Caki2 (cell line): Measurements from ENCODE around the gene GLI2. TPM values are rescaled to one million over a fixed set of nuclear protein-coding genes. Genes with fewer than 3 reads are reported as not detected.

Experiments used
- DNase-seq: peaks from one replicate; pipeline ENCODE4 v3.0.0-alpha.2; 2015; ENCODE audit warnings: low read depth
- in situ Hi-C: cut with HindIII; loops from 2 replicates; pipeline ENCODE4 v1.10.0; 2016; ENCODE audit warnings: low sequenced_read_pairs, low pct_unique_long_range_greater_than_20kb, mixed read lengths
- total RNA-seq: library from RNA; depleted of rRNA; stranded (reverse); fragments of >200 nt; shearing (Covaris generic); gene quantifications from 2 replicates; pipeline ENCODE4 v1.2.3, GENCODE V29; 2014; ENCODE audit warnings: low replicate concordance

Gene GLI2
- total RNA-seq, 1 experiment from 2014 or later: 0.44 TPM

GRCh38 chr2:120763508-120763907 is 27.8 kb downstream of the GLI2 start:
- DNase-seq: no peak
- in situ Hi-C loops: no loop called here

GRCh38 chr2:120763931-120764330 is 28.3 kb downstream of the GLI2 start:
- in situ Hi-C loops: no loop called here
- DNase-seq: no peak

DNA sequence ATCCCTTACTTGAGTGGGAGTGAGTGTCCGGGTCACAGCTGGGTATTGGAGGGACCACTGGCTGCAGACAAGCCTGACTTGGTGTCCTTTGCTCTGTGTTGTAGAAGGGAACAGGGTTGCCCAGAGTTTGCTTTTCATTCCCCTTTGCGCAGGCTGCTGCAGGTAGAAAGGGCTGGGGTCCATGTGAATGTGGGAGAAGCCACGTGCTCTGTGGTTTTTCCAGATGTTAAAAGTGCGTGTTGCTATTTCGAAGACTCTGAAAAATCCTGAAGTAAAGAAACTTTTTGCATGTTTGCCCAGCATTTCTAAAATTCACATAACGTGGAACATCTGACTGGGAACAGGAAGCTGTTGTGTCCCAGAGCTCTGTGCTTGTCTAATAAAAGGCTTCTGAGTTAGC is 28.8 kb downstream of the GLI2 start:
- DNase-seq: no peak
- in situ Hi-C loops: no loop called here

GRCh38 chr2:120764991-120765677 is 29.5 kb downstream of the GLI2 start:
- in situ Hi-C loops: no loop called here
- no peak for DNase-seq

DNA sequence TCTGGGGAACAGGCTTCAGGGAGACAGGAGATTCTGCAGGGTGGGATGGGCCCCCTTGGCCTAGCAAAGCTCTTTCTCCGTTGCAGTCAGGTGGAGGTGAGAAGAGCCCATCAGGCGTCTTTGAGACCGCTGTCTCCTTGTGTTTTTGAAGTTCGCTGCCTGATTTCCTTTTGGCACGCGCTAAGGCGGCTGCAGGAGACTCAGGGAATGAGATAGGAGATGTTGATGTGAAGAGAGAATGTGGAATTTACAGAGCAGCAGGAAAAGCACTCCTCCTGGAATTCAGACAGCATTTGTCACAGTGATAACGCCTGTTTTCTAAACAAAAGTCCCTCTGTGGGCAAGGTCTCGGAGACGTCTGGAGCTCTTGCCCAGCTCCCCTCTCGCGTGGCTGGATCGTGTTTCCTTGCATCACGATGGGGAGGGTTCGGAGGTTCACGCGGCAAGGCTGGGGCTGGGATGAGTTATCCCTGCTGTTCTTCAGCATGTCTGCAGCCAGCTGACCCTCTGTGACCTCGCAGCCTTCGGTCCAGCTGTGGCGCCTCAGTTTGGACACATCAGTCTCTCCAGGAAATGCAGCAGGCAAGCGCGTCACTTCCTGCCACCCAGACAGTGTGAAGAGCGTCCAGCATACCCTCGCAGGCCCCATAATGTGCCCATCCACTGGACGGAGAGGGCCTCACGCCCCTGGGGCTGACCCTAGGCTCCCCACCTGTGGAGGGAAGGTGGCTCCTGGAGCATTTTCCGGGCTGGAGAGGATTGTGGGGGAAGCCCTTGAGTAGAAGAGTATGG is 30.2 kb downstream of the GLI2 start:
- in situ Hi-C loops: no loop called here

DNA sequence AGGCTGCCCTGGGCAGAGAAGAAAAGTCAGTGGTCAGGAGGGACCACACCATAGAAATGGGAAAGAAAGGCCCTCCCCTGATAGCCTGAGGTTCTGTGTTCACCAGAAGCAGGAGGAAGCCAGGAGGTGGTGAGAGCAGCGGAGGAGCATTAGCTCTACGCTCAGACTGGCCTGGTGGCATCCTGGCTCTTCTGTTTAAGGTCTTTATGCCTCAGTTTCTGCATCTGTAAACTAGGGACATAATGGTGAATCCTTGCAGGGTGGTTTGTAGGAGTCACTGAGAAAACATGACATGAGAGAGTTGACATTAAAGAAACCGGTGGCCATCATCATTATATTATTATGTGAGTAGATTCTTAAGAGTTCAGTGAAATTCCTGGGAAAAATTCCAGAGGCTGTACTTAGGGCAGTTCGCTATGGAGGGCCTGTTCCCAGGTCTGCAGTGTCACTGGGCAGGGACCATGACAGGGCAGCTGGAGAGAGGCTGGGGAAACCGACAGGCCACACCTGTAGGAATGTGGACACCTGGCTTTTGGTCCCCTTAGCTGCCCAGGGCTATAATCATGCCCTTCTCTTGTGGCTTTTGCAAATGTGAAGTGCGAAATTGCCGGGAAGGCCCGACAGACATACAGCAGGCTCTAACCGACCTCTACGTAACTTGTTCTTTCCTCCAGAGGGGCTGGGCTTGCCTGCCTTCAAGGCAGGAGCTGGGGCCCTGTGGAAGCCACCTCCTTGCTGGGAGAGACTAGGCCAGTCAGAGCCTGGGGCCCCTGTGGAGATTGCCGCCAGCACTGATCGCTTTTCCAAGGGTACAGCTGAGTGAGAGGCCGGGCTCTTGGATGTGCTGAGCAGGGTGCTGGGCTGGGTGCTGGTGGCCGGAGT is 31.0 kb downstream of the GLI2 start:
- in situ Hi-C loops: no loop called here
- DNase-seq: no peak

More for the DNA sequence above, 30.2 kb downstream of the GLI2 start:
- peak; percentile 29 for DNase-seq

DNA sequence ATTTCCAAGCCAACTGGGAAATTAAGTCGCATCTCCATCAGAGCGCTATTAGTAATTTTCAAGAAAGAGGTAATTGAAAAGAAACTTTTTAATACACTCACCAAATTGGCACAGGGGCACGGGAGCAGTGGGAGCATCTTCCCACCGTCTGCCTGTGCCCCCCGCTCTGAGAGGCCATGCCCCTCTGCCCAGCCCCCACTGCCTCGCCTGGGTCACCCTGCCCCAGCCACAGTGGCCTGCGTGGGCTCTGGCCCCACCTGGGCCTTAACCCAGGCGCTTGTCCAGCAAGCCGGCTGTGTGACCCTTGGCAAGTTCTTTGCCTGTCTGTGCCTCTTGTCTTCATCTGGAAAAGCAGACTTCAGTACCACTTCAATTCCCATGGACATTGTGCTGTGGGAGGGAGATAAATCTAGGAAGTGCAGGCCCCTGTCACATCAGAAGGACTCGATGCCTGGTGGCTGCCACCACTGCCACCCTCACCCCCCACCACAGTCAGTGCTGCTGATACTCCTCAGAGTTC is 31.9 kb downstream of the GLI2 start:
- in situ Hi-C loops: no loop called here
- no peak for DNase-seq

DNA sequence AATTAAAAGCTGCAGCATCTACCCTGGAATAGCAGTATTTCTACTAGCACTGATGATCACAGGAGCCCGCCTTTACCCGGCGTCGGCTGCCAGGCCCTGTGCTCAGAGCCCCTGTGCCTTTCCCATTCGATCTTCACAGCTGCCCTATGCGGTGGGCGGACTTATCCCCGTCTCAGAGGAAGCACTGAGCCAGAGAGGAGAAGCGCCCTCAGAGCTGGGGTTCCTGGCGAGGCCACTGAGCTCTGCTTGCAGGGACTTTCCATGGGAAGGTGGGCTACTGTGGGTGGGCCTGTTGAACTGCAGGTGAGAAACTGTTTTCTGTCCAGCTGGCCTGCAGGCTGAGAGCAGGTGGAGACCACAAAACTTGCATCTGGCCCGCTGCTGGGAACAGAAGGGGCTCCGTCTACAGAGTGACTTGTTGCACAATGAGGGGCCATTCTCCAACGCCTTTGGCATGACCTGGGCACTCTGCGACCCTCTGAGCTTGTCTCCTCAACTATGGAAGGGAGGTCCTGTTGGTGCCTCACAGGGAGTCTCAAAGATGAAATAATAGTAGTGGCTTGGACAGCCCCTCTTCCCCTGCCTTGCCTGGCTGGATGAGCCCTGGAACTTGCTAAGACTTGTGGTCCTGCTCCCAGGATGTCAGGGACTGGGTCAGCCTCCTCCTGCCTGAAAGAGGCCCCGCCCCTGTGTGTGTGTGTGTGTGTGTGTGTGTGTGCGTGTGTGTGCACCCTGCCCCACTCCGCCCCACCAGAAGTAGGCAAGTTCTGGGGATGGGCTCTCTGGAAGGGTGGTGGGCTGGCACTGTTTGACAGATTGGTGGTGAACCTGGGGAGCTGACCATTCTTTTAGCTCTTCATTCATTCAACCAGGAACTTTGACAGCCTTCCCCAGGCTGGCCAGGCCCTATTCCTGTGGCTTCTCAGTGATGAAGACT is 32.7 kb downstream of the GLI2 start:
- DNase-seq: no peak
- in situ Hi-C loops: no loop called here

- in situ Hi-C loops: no loop called here
- DNase-seq: no peak
Observed at GRCh38 chr2:120769076-120769786, 33.6 kb downstream of the GLI2 start.

DNA sequence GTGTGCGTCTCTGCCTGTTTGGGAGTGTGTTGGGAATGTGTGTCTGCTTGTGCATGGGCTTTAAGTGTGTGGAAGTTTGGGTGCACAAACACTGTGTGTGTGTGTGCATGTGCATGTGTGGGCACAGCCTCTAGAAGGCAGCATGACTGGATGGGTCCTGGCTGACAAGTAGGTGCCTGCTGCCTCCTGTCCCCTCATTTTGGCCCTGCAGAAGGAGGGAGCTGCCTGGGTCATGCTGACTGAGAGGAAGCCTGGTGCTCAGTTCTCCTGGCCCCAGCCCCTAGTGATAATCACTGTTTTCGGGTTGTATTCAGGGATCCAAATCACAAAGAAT is 34.1 kb downstream of the GLI2 start:
- DNase-seq: no peak
- in situ Hi-C loops: no loop called here

- in situ Hi-C loops: no loop called here
- DNase-seq: no peak
Observed at GRCh38 chr2:120770176-120770575, 34.5 kb downstream of the GLI2 start.

DNA sequence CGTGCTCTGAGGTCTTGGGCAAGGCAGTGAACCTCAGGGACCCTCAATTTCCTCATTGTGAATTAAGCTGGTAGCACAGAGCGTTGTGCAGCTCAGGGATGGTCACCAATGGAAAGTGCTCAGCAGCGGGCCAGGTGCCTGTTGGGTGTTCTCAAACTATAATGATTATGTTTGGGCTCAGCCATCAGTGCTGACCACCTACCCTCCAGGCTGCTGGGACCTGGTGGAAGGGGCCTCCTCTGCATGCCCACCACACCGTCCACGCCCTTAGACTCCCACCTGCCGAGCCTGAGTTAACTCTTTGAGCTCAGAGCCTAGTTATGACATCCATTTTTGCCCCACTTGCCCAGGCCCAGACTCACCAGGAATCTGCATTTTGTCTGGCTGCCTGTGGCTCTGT is 35.0 kb downstream of the GLI2 start:
- in situ Hi-C loops: no loop called here
- no peak for DNase-seq

DNA sequence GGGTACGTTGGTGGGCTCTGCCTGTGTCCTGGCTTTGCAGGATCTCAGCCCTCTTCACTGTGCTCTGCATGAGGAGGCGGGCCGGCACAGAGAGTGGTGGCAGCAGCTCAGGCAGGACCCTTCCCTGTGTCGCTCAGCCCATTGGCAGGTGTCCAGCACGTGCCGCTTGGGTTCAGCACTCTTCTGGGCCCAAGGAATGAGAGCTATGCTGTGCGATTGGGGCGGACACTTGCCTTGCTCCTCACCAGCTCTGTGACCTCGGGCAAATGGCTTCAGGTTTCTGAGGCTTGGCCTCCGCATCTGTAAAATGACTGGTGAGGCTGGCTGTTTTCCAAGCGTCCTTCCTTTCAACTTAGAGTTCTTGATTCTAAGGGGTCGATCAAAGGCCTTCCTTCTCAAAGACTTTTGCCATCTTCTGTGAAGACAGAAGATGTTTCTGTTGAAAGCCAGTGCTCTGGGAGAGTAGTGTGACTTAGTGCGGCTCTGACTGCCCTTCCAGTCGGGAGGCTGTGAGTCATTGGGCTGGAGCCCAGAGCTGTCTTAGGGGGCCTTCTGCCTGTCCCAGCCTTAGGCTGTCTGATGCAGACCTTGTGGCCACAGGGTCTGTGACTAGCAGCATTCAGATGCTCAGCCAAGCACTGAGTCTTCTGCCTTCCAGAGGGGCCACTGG is 35.6 kb downstream of the GLI2 start:
- peak; percentile 40 for DNase-seq
- in situ Hi-C loops: no loop called here

GRCh38 chr2:120771781-120772208 is 36.1 kb downstream of the GLI2 start:
- in situ Hi-C loops: no loop called here
- DNase-seq: no peak

GRCh38 chr2:120772261-120772660 is 36.6 kb downstream of the GLI2 start:
- in situ Hi-C loops: no loop called here
- DNase-seq: no peak

- in situ Hi-C loops: no loop called here
- no peak for DNase-seq
Observed at GRCh38 chr2:120773186-120773800, 37.6 kb downstream of the GLI2 start.
